NCI-H345 (cell line): ENCODE measurements around the gene HDAC8.
A peak's percentile ranks its signal among the peaks of the same experiment; 100 is the strongest.

Experiments
- DNase-seq: peaks from one replicate; lab custom pipeline; 2025; lab: John Stamatoyannopoulos, UW

Gene HDAC8

DNA sequence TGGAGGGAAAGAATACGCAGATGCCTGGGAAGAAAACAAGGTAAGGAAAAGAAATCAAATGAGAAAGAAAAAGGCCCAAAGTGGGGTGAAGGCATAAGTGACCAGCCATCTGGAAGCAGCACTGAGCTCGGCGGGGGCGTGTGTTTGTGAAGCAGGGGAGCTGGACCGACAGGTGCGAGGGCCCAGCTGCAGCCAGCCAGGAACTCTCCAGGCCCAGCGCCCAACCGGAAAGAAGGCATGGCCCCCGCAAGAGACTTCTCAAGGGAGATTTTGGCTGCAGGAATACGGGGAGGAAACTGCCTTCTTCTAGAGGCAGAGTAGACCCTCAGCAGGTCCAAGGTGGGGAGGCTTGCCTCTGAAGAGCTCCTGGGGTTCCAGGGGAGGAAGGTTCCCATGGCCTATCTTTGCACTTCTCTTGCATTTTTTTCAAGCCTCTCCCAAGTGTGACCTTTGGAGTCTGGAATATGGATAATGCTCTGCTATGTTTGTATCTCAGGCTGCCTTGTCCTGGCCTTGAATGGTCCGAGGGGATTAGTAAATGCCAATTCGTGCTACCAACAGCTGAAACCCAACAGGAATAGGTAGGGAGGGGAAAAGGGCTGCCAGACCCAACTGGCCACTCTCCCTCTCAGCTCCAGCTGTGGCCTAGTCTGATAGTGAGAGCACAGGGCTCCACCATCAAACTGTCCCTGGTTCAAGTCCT lies 256.1 kb downstream of the HDAC8 start:
- DNase-seq, result no peak

GRCh38 chrX:72314881-72315280 lies 257.8 kb downstream of the HDAC8 start:
- DNase-seq, result no peak

GRCh38 chrX:72313707-72314641 lies 258.7 kb downstream of the HDAC8 start:
- no peak for DNase-seq

DNA sequence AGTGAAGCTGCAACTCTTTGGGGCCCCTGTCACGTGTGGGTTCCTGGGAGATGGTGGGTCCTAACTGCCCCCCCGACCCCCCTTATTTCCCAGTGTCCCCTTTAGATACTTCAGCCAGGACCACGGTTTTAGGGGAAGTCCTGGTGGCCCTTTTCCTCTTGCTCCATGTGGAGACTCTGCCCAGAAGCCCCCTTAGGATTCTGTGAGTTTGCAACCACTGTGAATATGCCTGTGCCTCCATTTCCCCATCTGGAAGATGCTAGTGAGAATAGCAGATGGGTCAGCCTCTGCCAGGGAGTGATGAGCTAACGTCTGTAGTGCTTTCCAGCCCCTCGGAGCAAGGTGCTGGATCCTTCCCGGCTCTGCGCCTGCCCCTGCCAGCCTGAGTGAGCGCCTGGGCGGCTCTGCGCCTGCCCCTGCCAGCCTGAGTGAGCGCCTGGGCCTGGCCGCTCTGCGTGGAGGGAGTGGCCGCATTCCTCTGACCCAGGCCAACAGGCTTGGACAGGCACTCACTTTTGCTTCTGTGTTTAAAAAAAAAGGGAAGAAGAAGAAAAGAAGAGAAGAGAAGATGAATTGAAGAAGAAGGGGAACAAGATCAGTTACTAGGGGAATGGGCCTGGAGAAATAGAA lies 260.2 kb downstream of the HDAC8 start:
- DNase-seq, result no peak

- no peak for DNase-seq
Measured at GRCh38 chrX:72309297-72310071, 263.2 kb downstream of the HDAC8 start.

DNA sequence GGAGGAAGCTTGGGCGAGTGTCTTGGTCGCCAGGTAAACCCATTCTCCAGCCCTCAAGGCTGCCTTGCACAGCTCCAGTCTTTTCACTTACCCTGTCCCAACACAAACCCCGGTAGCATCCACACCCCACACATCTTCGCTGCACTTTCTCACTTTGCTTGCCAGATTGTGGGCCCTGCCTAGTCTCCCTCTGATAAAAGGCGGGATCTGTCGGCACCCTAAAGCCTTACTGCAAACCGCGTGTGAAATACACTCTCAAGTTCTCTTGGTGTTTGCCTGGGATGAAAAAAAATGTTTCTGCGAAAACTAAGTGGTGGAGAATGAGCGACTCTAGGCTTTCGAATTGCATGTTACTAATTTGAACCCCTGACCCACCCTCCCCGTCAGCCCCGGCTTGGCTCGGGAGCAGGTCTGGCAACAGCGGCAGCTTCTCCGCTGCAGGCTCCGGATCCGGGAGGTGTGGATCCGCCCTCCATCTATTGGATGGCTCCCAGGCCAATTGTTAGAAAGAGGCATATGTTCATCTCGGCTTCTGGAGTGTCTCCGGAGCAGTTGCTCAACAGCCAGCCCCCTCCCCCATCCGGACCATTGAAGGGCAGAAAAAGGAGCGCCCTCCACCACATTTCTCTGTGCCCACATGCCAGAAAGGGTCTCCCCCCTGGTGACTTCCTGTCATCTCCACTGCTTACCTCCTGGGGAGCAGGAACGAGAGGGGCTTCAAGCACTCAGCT lies 263.9 kb downstream of the HDAC8 start:
- peak; percentile 71 for DNase-seq

DNA sequence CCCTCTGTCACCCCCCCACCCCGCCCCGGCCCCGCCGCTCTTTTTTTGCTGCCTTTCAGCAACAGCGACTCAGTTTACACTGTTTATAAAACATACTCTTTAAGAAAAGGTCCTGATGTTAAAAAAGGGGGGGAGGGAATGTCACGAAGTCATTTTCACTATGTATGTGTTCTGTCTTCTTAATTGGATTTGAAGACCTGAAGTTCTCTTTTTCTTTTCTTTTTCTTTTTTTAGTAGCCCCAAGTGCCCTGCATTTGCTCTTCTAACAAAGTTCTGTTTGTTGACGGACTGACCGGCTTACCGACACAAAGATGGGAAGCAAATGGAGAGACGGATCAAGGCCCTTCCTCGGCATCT lies 264.5 kb downstream of the HDAC8 start:
- DNase-seq, result no peak

- DNase-seq, result no peak
Measured at GRCh38 chrX:72307646-72308051, 265.0 kb downstream of the HDAC8 start.

GRCh38 chrX:72306851-72307645 lies 265.6 kb downstream of the HDAC8 start:
- peak; percentile 46 for DNase-seq

DNA sequence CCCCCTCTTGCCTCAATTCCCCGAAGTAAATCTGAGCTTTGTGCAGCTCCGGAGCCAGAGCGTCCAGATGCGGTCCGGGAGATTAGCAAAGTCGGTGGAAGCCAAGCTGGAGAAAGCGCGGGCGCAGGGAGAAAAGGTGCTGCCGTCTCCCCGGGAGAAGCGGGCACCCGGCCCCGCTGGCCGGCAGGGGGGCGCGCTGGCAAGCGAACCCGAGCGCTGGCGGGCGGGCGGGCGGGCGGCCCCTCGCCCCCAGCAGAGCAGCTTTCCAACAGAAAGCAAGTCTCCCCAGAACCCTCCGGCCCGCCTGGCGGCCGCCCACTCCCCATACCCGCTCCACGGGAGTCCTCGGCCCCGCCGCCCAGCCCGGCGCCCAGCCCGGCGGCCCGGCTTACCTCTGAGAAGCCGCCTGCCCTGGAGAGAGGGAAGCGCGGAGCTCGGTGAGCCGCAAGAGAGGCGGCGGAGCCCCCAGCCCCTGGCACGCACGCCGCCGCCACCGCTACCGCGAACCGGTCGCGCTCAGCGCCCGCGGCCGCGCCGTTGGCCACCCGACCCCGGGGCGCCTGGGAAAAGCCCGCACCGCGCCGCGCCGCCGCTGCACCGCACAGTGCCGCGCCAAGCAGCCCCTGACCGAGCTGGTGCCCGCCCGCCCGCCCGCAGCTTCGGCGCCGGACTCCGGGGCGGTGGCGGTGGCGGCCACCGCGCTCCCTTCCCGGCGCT lies 266.4 kb downstream of the HDAC8 start:
- DNase-seq, result peak; percentile 12

- DNase-seq, result no peak
Measured at GRCh38 chrX:72305286-72306084, 267.2 kb downstream of the HDAC8 start, which contains the start of gene CITED1. CITED1 (minus strand) TSS chrX:72305914; CDS start chrX:72302869, 3,045 bp downstream.

DNA sequence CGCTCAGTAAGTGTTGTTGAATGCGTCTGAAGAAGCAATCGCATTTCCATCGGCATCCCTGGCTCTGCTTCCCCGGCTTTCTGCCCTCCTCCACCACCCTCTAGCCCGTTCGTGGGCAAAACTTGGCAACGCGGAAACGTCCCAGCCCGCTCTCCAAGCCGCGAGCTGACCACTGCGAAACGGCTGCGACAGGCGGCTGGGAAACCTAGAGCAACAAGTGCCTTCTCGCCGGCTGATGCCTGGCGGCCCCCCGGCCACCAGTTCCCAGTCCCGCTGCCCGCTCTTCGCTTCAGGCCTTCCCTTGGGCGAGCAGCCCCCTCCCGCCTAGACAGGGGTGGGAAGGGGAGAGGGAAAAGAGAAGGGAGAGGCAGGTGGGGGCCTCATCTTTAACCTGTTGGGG lies 267.8 kb downstream of the HDAC8 start:
- DNase-seq, result no peak

DNA sequence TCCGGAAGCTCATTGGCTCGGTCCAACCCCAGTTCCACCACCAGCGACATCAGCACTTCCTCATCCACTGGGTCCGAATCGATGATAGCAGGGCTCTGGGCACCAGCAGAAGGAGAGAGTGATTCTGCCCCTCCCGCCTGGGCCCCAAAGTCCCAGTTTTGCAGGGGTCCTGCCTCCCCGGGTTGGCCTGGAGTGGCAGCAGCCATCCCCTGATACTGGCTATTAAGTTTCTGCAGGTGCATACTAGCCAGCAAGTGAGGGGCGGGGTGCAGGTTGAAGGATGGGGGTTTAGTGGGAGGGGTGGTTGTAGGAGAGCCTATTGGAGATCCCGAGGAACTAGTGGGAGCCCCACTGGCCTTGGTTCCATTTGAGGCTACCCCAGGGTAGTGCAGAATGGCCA lies 270.9 kb downstream of the HDAC8 start:
- no peak for DNase-seq

- DNase-seq, result no peak
Measured at GRCh38 chrX:72299891-72300630, 272.6 kb downstream of the HDAC8 start.

- no peak for DNase-seq
Measured at GRCh38 chrX:72297953-72298730, 274.5 kb downstream of the HDAC8 start.

GRCh38 chrX:72296991-72297390 lies 275.7 kb downstream of the HDAC8 start:
- DNase-seq, result no peak

GRCh38 chrX:72295745-72296144 lies 276.9 kb downstream of the HDAC8 start:
- DNase-seq, result no peak
